Panc1 (cell line): ENCODE measurements around the gene PATJ. TPM values are rescaled to one million over a fixed set of nuclear protein-coding genes. Genes with fewer than 3 reads are reported as not detected.

Source experiments
- ATAC-seq: fragments of 200-7000 bp; cut with Tn5 transposase; 2 replicates; pipeline ENCODE4 v1.9.1; 2020; ENCODE audit warnings: mild to moderate bottlenecking, moderate library complexity
- BruUV-seq: library from RNA; stranded (reverse); fragments of 400-500 nt; replicated peaks from 2 replicates; lab custom pipeline; 2021; lab: Mats Ljungman, UMichigan
- CTCF ChIA-PET: fragments of 300-600 bp; sonication (Branson Sonifier 250); formaldehyde crosslinking; loops from one replicate; lab custom pipeline; 2022; ENCODE audit warnings: antibody characterized with exemption; lab: Charles Lee
- POLR2A ChIA-PET: fragments of 300-600 bp; sonication (Branson Sonifier 250); formaldehyde crosslinking; loops from one replicate; lab custom pipeline; 2022; ENCODE audit warnings: antibody characterized with exemption; lab: Charles Lee
- DNase-seq: peaks from one replicate; pipeline ENCODE4 v3.0.0-alpha.2; 2010; ENCODE audit warnings: low read depth, low spot score
- H3K27ac ChIP-seq: 2 replicates; pipeline ENCODE4 v1.5.1; 2011; ENCODE audit warnings: mild to moderate bottlenecking, low read length, inconsistent platforms
- H3K27me3 ChIP-seq: fragments of 200-500 bp; sonication (Bioruptor generic); 2 replicates; pipeline ENCODE4 v1.6.0; 2014; ENCODE audit warnings: low read length, inconsistent platforms; ENCODE audit not compliant: control insufficient read depth, insufficient read depth
- H3K36me3 ChIP-seq: fragments of 200-500 bp; sonication (Bioruptor generic); 2 replicates; pipeline ENCODE4 v1.5.1; 2014; ENCODE audit warnings: inconsistent platforms, mild to moderate bottlenecking, low read length, moderate library complexity; ENCODE audit not compliant: control insufficient read depth, insufficient read depth
- H3K4me1 ChIP-seq: 2 replicates; pipeline ENCODE4 v1.5.1; 2011; ENCODE audit warnings: inconsistent platforms, mild to moderate bottlenecking, low read length, moderate library complexity; ENCODE audit not compliant: control insufficient read depth, insufficient read depth
- H3K4me3 ChIP-seq, 2 experiments: 2 replicates each; pipeline ENCODE4 v1.5.1; 2011 to 2012; ENCODE audit warnings: low read depth in 2 of 2, low read length in 2 of 2, mild to moderate bottlenecking in 2 of 2, inconsistent platforms in 1 of 2, moderate library complexity in 1 of 2
- H3K9me3 ChIP-seq: fragments of 200-500 bp; sonication (Bioruptor generic); 2 replicates; pipeline ENCODE4 v1.5.1; 2014; ENCODE audit warnings: low read depth, mild to moderate bottlenecking, inconsistent platforms, low read length, moderate library complexity; ENCODE audit not compliant: control insufficient read depth, insufficient read depth
- CTCF ChIP-seq: fragments of 450-650 bp; IDR thresholded peaks from 2 replicates; pipeline ENCODE4 v1.5.1; 2017; ENCODE audit warnings: mild to moderate bottlenecking
- POLR2AphosphoS5 ChIP-seq: IDR thresholded peaks from 2 replicates; pipeline ENCODE4 v1.6.1; 2012; ENCODE audit warnings: mild to moderate bottlenecking, low read depth, low read length, moderate library complexity
- REST ChIP-seq, 2 experiments: IDR thresholded peaks; 2 replicates each; pipeline ENCODE4 v1.6.1; 2011 to 2012; ENCODE audit warnings: low read depth in 2 of 2, control low read depth in 1 of 2, low read length in 1 of 2, mild to moderate bottlenecking in 1 of 2, moderate library complexity in 1 of 2; ENCODE audit not compliant: insufficient read depth in 1 of 2
- SIN3A ChIP-seq: IDR thresholded peaks from 2 replicates; pipeline ENCODE4 v1.6.1; 2012; ENCODE audit warnings: low read depth, mild to moderate bottlenecking, low read length, moderate library complexity, borderline replicate concordance; ENCODE audit not compliant: insufficient read depth
- TCF7L2 ChIP-seq: IDR thresholded peaks from 2 replicates; pipeline ENCODE4 v1.6.1; 2011; ENCODE audit warnings: mild to moderate bottlenecking, low read depth, low read length, inconsistent platforms
- in situ Hi-C: cut with HindIII; loops from 2 replicates; pipeline ENCODE4 v1.10.0; 2016; ENCODE audit warnings: low sequenced_read_pairs, low pct_unique_long_range_greater_than_20kb
- intact Hi-C: fragments of 100-400 bp; cut with micrococcal nuclease; formaldehyde crosslinking; loops from one replicate; pipeline ENCODE4 v1.10.0; 2022; ENCODE audit not compliant: unreplicated experiment
- microRNA-seq: library from miRNA; unstranded; fragments of <30 nt; microRNA quantifications from one replicate; pipeline ENCODE4 v1.1.0, GENCODE V29; 2020; ENCODE audit not compliant: unreplicated experiment
- total RNA-seq: library from RNA; stranded (reverse); gene quantifications from one replicate; pipeline ENCODE4 v1.2.1, GENCODE V29; 2021; ENCODE audit not compliant: unreplicated experiment

Gene PATJ
- total RNA-seq, 1 experiment from 2014 or later, result 36.2 TPM

- H3K9me3 ChIP-seq, result no peaks in the 10 kb centered on the region
- CTCF ChIA-PET, result no interaction called here
- H3K27me3 ChIP-seq, result no peaks in the 10 kb centered on the region
- POLR2A ChIA-PET, result no interaction called here
- H3K4me3 ChIP-seq, result no peak overlapping the region
- no peak for TF ChIP-seq CTCF
- no peak for TF ChIP-seq SIN3A
- no peak for TF ChIP-seq POLR2AphosphoS5
- no peak for TF ChIP-seq TCF7L2
- TF ChIP-seq REST (IDR thresholded peaks at IDR 0.05; ENCODE audit: insufficient read depth in 1 of 2, low read depth in 2 of 2, low read length in 1 of 2), result no peak
- no peaks in the 10 kb centered on the region for H3K36me3 ChIP-seq
- BruUV-seq, result no TSS peak
- no peak for DNase-seq
- no peak overlapping the region for H3K27ac ChIP-seq
- in situ Hi-C loops (no loop called here), intact Hi-C loops (no loop called here)
- ATAC-seq, result no peak
- no peaks in the 10 kb centered on the region for H3K4me1 ChIP-seq
These were observed 485.2 kb downstream of the PATJ start for GRCh38 chr1:62227496-62227895.

Small RNA genes within 50 kb of the gene (microRNA-seq; reads per million reads assigned to microRNA genes)
- gene MIR3116-1 (not detected), gene MIR3116-2 (not detected)

Other genes starting within 250 kb of the PATJ start
- 43.2 TPM for gene TM2D1, start 17.3 kb upstream of the PATJ start, total RNA-seq